Non-pigmented ciliary epithelial cell (primary cell): ENCODE measurements around the gene METTL16.

Experiments used
- DNase-seq: peaks from one replicate; pipeline ENCODE4 v3.0.0-alpha.2; 2010; ENCODE audit warnings: low read depth

Gene METTL16

GRCh38 chr17:2380950-2381649, 130.6 kb downstream of the METTL16 start:
- DNase-seq = no peak

- no peak for DNase-seq
These were observed 131.3 kb downstream of the METTL16 start for GRCh38 chr17:2380226-2380922.

GRCh38 chr17:2379489-2380225, 132.0 kb downstream of the METTL16 start:
- no peak for DNase-seq

GRCh38 chr17:2378905-2379304, 132.8 kb downstream of the METTL16 start:
- no peak for DNase-seq

GRCh38 chr17:2377659-2378058, 134.0 kb downstream of the METTL16 start:
- no peak for DNase-seq

GRCh38 chr17:2376107-2376506, 135.6 kb downstream of the METTL16 start:
- DNase-seq = no peak

GRCh38 chr17:2375406-2375805, 136.3 kb downstream of the METTL16 start:
- DNase-seq = no peak

- DNase-seq = no peak
These were observed 137.0 kb downstream of the METTL16 start for GRCh38 chr17:2374549-2375285.

- DNase-seq = no peak
These were observed 138.5 kb downstream of the METTL16 start for GRCh38 chr17:2373179-2373578.

GRCh38 chr17:2372681-2373080, 139.0 kb downstream of the METTL16 start:
- no peak for DNase-seq

GRCh38 chr17:2372180-2372579, 139.5 kb downstream of the METTL16 start:
- DNase-seq = no peak

- no peak for DNase-seq
These were observed 140.2 kb downstream of the METTL16 start for GRCh38 chr17:2371183-2372130.

GRCh38 chr17:2370211-2370589, 141.5 kb downstream of the METTL16 start:
- no peak for DNase-seq

GRCh38 chr17:2369551-2370210, 142.0 kb downstream of the METTL16 start:
- DNase-seq = no peak

GRCh38 chr17:2369039-2369438, 142.6 kb downstream of the METTL16 start:
- DNase-seq = no peak

GRCh38 chr17:2368359-2368758, 143.3 kb downstream of the METTL16 start:
- no peak for DNase-seq

- no peak for DNase-seq
These were observed 144.8 kb downstream of the METTL16 start for GRCh38 chr17:2366747-2367494.
